HepG2 (cell line): ENCODE data around the gene ELF2. TPM values are rescaled to one million over a fixed set of nuclear protein-coding genes. Genes with fewer than 3 reads are reported as not detected.

Experiments
- ATAC-seq: fragments of 200-7000 bp; cut with Tn5 transposase; 3 replicates; pipeline ENCODE4 v1.9.1; 2020; ENCODE audit warnings: mild to moderate bottlenecking, moderate library complexity
- BruUV-seq: library from RNA; stranded (reverse); fragments of 400-500 nt; replicated peaks from 2 replicates; lab custom pipeline; 2021; lab: Mats Ljungman, UMichigan
- CTCF ChIA-PET: fragments of 300-600 bp; formaldehyde crosslinking; extraction: SDS; loops from one replicate; lab custom pipeline; 2021; ENCODE audit warnings: low total read pairs, inconsistent platforms, low intra/inter-chr PET ratio; lab: Yijun Ruan, JAX
- POLR2A ChIA-PET: fragments of 350-600 bp; sonication (Branson Sonifier 250); formaldehyde crosslinking; loops from one replicate; lab custom pipeline; 2020; ENCODE audit warnings: antibody characterized with exemption, inconsistent platforms; lab: Yijun Ruan, JAX
- DNase-seq: peaks from one replicate; pipeline ENCODE4 v3.0.0-alpha.2; 2015; ENCODE audit warnings: low spot score
- FAIRE-seq: peaks from 3 replicates; lab custom pipeline; 2011; peaks lifted over from hg19 to GRCh38; lab: Jason Lieb, UNC
- H2AFZ ChIP-seq: one replicate; pipeline ENCODE4 v1.6.1; 2011; ENCODE audit warnings: low read length, inconsistent platforms
- H3K27ac ChIP-seq: fragments of 300-600 bp; 3 replicates; pipeline ENCODE4 v1.8.0; 2011; ENCODE audit warnings: mixed run types, mild to moderate bottlenecking, mixed read lengths, low read length, inconsistent platforms; ENCODE audit not compliant: insufficient read depth; ENCODE audit errors: extremely low read length
- H3K27me3 ChIP-seq, 2 experiments: fragments of 200-600 bp in 1 of 2; 2 replicates in 1 of 2; 3 replicates in 1 of 2; pipeline versions ENCODE4 v1.6.0 to v1.8.0; 2011; ENCODE audit warnings: low read length in 2 of 2, mild to moderate bottlenecking in 2 of 2, moderate library complexity in 2 of 2, inconsistent platforms in 1 of 2; ENCODE audit not compliant: insufficient read depth in 2 of 2, control insufficient read depth in 1 of 2
- H3K36me3 ChIP-seq, 2 experiments: fragments of 200-600 bp in 1 of 2; replicated peaks in 1 of 2; 2 replicates in 1 of 2; 3 replicates in 1 of 2; pipeline versions ENCODE4 v1.5.1 to v1.8.0; 2011; ENCODE audit warnings: low read length in 2 of 2, inconsistent platforms in 1 of 2; ENCODE audit not compliant: insufficient read depth in 2 of 2, control insufficient read depth in 1 of 2
- H3K4me1 ChIP-seq: 2 replicates; pipeline ENCODE4 v1.5.1; 2012; ENCODE audit warnings: low read length, inconsistent platforms; ENCODE audit not compliant: insufficient read depth
- H3K4me2 ChIP-seq: 2 replicates; pipeline ENCODE4 v1.6.0; 2011; ENCODE audit warnings: low read depth, low read length, inconsistent platforms
- H3K4me3 ChIP-seq, 3 experiments: fragments of 200-600 bp in 1 of 3; sonication (generic), shearing (Covaris generic) in 1 of 3; replicated peaks in 1 of 3; 2 replicates each; pipeline ENCODE4 v1.5.1; 2011 to 2016; ENCODE audit warnings: low read length in 3 of 3, inconsistent platforms in 2 of 3, low read depth in 2 of 3, mild to moderate bottlenecking in 2 of 3, control low read depth in 1 of 3, mixed read lengths in 1 of 3; ENCODE audit not compliant: insufficient read depth in 1 of 3
- H3K79me2 ChIP-seq: one replicate; pipeline ENCODE4 v1.6.1; 2011; ENCODE audit warnings: low read length, inconsistent platforms; ENCODE audit not compliant: insufficient read depth
- H3K9ac ChIP-seq: 2 replicates; pipeline ENCODE4 v1.6.0; 2011; ENCODE audit warnings: mild to moderate bottlenecking, low read depth, low read length, inconsistent platforms; ENCODE audit not compliant: insufficient read depth
- H3K9me3 ChIP-seq: 2 replicates; pipeline ENCODE4 v1.5.1; 2012; ENCODE audit warnings: mild to moderate bottlenecking, low read length
- H4K20me1 ChIP-seq: 2 replicates; pipeline ENCODE4 v1.6.0; 2011; ENCODE audit warnings: inconsistent platforms, mild to moderate bottlenecking, low read length, moderate library complexity; ENCODE audit not compliant: insufficient read depth
- ATRX ChIP-seq: sonication (generic); formaldehyde crosslinking; IDR thresholded peaks from 2 replicates; pipeline ENCODE4 v1.4.0; 2020; ENCODE audit warnings: missing genetic modification reagents, borderline replicate concordance
- KDM5A ChIP-seq: fragments of 200-600 bp; sonication (generic); IDR thresholded peaks from 2 replicates; pipeline ENCODE4 v1.7.0; 2018; ENCODE audit warnings: antibody characterized with exemption, mild to moderate bottlenecking, low read length, borderline replicate concordance
- KLF9 ChIP-seq: IDR thresholded peaks from 2 replicates; pipeline ENCODE4 v1.6.1; 2016; ENCODE audit warnings: low read depth
- MEIS1 ChIP-seq: sonication (generic); formaldehyde crosslinking; IDR thresholded peaks from 2 replicates; pipeline ENCODE4 v1.9.0; 2021; ENCODE audit warnings: mild to moderate bottlenecking, missing genetic modification reagents, moderate library complexity, borderline replicate concordance
- PAWR ChIP-seq: sonication (generic); formaldehyde crosslinking; IDR thresholded peaks from 2 replicates; pipeline ENCODE4 v1.4.0; 2020; ENCODE audit warnings: missing genetic modification reagents, mild to moderate bottlenecking, borderline replicate concordance
- PAX8 ChIP-seq: sonication (generic); formaldehyde crosslinking; IDR thresholded peaks from 2 replicates; pipeline ENCODE4 v1.8.0; 2022; ENCODE audit warnings: mild to moderate bottlenecking, missing genetic modification reagents, borderline replicate concordance
- POLR2A ChIP-seq, 2 experiments: IDR thresholded peaks; 2 replicates each; pipeline ENCODE4 v1.6.1; 2011; ENCODE audit warnings: low read depth in 2 of 2, low read length in 2 of 2, mild to moderate bottlenecking in 1 of 2, moderate library complexity in 1 of 2; ENCODE audit not compliant: insufficient read depth in 1 of 2
- SCMH1 ChIP-seq: sonication (generic); formaldehyde crosslinking; IDR thresholded peaks from 2 replicates; pipeline ENCODE4 v1.9.0; 2021; ENCODE audit warnings: missing genetic modification reagents, mild to moderate bottlenecking, borderline replicate concordance
- ZNF703 ChIP-seq: sonication (generic); formaldehyde crosslinking; IDR thresholded peaks from 2 replicates; pipeline ENCODE4 v1.5.1; 2020; ENCODE audit warnings: missing genetic modification reagents, mild to moderate bottlenecking, moderate library complexity, borderline replicate concordance
- WGBS: methylation state at CpG from one replicate; pipeline ENCODE4 v1.1.6; 2017; ENCODE audit warnings: low lambda C conversion rate; 5-methylcytosine and 5-hydroxymethylcytosine counted together
- in situ Hi-C: cut with HindIII; loops from 2 replicates; pipeline ENCODE4 v1.10.0; 2017; ENCODE audit warnings: low pct_unique_long_range_greater_than_20kb; ENCODE audit not compliant: extremely low pct_ligation_motif_present
- intact Hi-C: fragments of 100-400 bp; cut with micrococcal nuclease; formaldehyde crosslinking; loops from one replicate; pipeline ENCODE4 v1.10.0; 2022; ENCODE audit not compliant: unreplicated experiment
- polyA plus RNA-seq, 8 experiments: library from polyadenylated mRNA; depleted of rRNA in 3 of 8; stranded (reverse) in 7 of 8; unstranded in 1 of 8; fragments of >200 nt; fragmentation: Illumina TruSeq in 4 of 8; extraction: Trizol in 4 of 8; gene quantifications; 2 replicates each; pipeline versions ENCODE4 v1.2.1 to v1.2.3, GENCODE V29; 2011 to 2016; ENCODE audit warnings: low read depth in 4 of 8, missing spikeins in 1 of 8, mixed read lengths in 1 of 8; ENCODE audit not compliant: insufficient read depth in 1 of 8
- total RNA-seq, 5 experiments: library from RNA; depleted of rRNA; stranded (reverse); fragments of >200 nt; fragmentation: Illumina TruSeq; extraction: Trizol; gene quantifications; 2 replicates each; pipeline ENCODE4 v1.2.3, GENCODE V29; 2016; ENCODE audit warnings: low read depth in 1 of 5
- TF ChIP-seq, protein P1 (sequence below): fragments of 450-650 bp; IDR thresholded peaks from 2 replicates; pipeline ENCODE4 v1.6.1; 2016

ELF2 gene
- total and polyA plus RNA-seq, 2 of the 13 experiments (the other 11 are each of a cell fraction or from before 2014, with no cell fraction given) = 28.6 to 35.4 TPM

DNA sequence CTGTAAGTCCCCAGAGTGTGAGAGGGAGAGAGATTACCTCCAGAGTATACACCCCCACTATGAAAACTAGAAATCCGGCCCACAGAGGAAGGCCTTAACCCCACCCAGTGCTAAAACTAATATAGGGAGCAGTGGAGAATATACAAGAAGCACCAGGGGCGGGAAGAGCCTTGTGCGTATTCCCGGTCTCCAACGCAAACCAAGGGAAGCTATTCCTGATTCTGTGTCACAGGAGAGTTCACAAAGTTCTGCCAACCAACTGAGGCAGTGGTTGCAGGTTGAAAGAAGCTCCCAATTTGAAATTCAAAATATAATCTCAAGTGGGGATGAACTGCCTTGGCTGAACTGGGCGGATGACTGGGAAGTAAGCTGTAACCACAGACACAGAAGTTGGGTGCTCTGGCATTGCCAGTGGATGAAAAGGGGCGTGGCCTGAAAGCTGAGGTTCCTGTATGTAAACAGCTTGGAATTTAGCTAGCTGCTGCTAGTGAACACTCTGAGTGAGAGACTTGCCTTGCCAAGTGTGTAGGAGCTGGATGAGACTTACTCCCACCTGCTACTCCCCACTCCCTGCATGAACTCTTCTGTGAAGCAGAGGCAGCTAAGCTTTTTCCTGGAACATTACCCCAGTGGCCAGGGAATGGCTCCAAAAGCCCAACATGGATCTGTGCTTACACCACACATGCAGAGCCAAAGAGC is 32.7 kb downstream of the ELF2 start (continued):
- TF ChIP-seq, protein P1, sequence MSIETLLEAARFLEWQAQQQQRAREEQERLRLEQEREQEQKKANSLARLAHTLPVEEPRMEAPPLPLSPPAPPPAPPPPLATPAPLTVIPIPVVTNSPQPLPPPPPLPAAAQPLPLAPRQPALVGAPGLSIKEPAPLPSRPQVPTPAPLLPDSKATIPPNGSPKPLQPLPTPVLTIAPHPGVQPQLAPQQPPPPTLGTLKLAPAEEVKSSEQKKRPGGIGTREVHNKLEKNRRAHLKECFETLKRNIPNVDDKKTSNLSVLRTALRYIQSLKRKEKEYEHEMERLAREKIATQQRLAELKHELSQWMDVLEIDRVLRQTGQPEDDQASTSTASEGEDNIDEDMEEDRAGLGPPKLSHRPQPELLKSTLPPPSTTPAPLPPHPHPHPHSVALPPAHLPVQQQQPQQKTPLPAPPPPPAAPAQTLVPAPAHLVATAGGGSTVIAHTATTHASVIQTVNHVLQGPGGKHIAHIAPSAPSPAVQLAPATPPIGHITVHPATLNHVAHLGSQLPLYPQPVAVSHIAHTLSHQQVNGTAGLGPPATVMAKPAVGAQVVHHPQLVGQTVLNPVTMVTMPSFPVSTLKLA = no peak
- TF ChIP-seq PAX8 (CRISPR knock-in tag) (no peak), KDM5A (no peak), POLR2A (IDR thresholded peaks at IDR 0.05; ENCODE audit: insufficient read depth in 1 of 2, low read depth in 2 of 2, low read length in 2 of 2) (no peak), ATRX (CRISPR knock-in tag) (no peak), ZNF703 (CRISPR knock-in tag) (no peak)

DNA sequence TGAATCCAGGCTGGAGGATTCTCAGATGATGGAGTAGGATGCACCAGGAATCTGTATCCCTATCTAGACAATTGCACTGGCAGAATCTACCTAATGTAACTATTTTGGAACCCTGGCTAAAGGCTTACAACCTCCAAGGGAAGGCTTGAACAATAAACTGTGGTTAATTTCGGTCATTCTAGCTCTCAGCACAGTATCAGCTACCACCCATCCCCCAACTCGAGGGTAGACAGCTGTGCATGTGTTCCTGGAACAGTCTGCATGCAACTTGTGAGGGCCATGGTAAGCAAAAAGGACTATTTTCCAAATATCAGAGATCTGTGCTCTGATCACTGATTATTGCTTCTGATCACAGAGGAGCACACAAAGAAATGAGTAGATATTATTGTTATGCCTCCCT is 34.0 kb downstream of the ELF2 start:
- Histone ChIP-seq H4K20me1 (peaks cover 16% of the 10 kb centered on the region; the same call in 1 of the 2 replicates), H3K79me2 (peaks cover 39% of the 10 kb centered on the region), H3K4me2 (no peak overlapping the region), H3K9me3 (no peaks in the 10 kb centered on the region), H3K27me3 (no peaks in the 10 kb centered on the region), H3K27ac (no peak overlapping the region), H3K4me1 (peaks cover 7% of the 10 kb centered on the region; the same call in 1 of the 2 replicates), H2AFZ (no peak overlapping the region), H3K4me3 (no peak overlapping the region), H3K36me3 (no peaks in the 10 kb centered on the region), H3K9ac (no peak overlapping the region)
- BruUV-seq = no TSS peak
- TF ChIP-seq KLF9 (CRISPR knock-in tag) = no peak
- TF ChIP-seq MEIS1 (CRISPR knock-in tag) = no peak
- TF ChIP-seq PAWR = no peak
- no peak for TF ChIP-seq SCMH1 (CRISPR knock-in tag)
- DNase-seq (no peak), ATAC-seq (no peak), FAIRE-seq (no peak)
- intact Hi-C loops = no loop called here
- ChIA-PET POLR2A (no interaction called here), CTCF (no interaction called here)
- no CpG with 5 or more reads among the region's 2 CpGs for WGBS
- in situ Hi-C loops = no loop called here
